Stimulated activated naive CD8-positive, alpha-beta T cell treated with anti-CD3 and anti-CD28 coated beads, Interleukin-15, Interleukin-2, amounts not matched to agents 100 U/mL and 50 U/mL, for 24 hours (primary cell): ENCODE results near the gene PINK1.
"Not testable (repeated sequence)": the region's sequence is repeated elsewhere in the genome, so short reads cannot be mapped to it uniquely, and the experiment has no call there.

Experiments
- ATAC-seq: fragments of 150-1000 bp; cut with Tn5 transposase; one replicate; pipeline ENCODE4 v1.10.0; 2021
- DNase-seq: peaks from one replicate; pipeline ENCODE4 v3.0.0; 2021

PINK1 gene

GRCh38 chr1:20633190-20634064, at the start of gene PINK1:
Gene PINK1 (plus strand): TSS chr1:20633458. CDS start chr1:20633549, 91 bp downstream.
- ATAC-seq, result peak; percentile 86
- peak; percentile 87 for DNase-seq

GRCh38 chr1:20584890-20585289, 48.4 kb upstream of the PINK1 start:
- DNase-seq, result no peak
- no peak for ATAC-seq

- ATAC-seq (no peak), DNase-seq (no peak)
These were observed 46.2 kb upstream of the PINK1 start for GRCh38 chr1:20586953-20587660.

GRCh38 chr1:20587661-20588053, 45.6 kb upstream of the PINK1 start:
- no peak for ATAC-seq
- DNase-seq, result no peak

GRCh38 chr1:20588634-20589225, 44.5 kb upstream of the PINK1 start, which contains the start of gene CDA:
Gene CDA (plus strand): TSS chr1:20589097. CDS start chr1:20589130, 33 bp downstream.
- ATAC-seq (no peak), DNase-seq (no peak)

GRCh38 chr1:20589331-20590278, 43.7 kb upstream of the PINK1 start:
- no peak for ATAC-seq
- DNase-seq, result no peak

GRCh38 chr1:20590306-20590777, 42.9 kb upstream of the PINK1 start:
- ATAC-seq (no peak), DNase-seq (no peak)

GRCh38 chr1:20593756-20594155, 39.5 kb upstream of the PINK1 start:
- DNase-seq (no peak), ATAC-seq (no peak)

- no peak for ATAC-seq
- DNase-seq, result no peak
These were observed 38.5 kb upstream of the PINK1 start for GRCh38 chr1:20594746-20595145.

- ATAC-seq, result no peak
- no peak for DNase-seq
These were observed 37.2 kb upstream of the PINK1 start for GRCh38 chr1:20596106-20596505.

GRCh38 chr1:20597650-20598049, 35.6 kb upstream of the PINK1 start:
- DNase-seq (no peak), ATAC-seq (no peak)

- ATAC-seq, result no peak
- no peak for DNase-seq
These were observed 33.1 kb upstream of the PINK1 start for GRCh38 chr1:20600156-20600555.

GRCh38 chr1:20601129-20601825, 32.0 kb upstream of the PINK1 start:
- ATAC-seq, result no peak
- DNase-seq, result no peak

GRCh38 chr1:20602851-20603450, 30.3 kb upstream of the PINK1 start:
- ATAC-seq, result no peak
- DNase-seq, result no peak

GRCh38 chr1:20603504-20604464, 29.5 kb upstream of the PINK1 start:
- DNase-seq, result no peak
- ATAC-seq, result no peak

- no peak for ATAC-seq
- DNase-seq, result no peak
These were observed 28.6 kb upstream of the PINK1 start for GRCh38 chr1:20604678-20605077.

- not testable (repeated sequence) for DNase-seq, ATAC-seq
These were observed 26.3 kb upstream of the PINK1 start for GRCh38 chr1:20606801-20607570.

GRCh38 chr1:20609541-20609940, 23.7 kb upstream of the PINK1 start:
- ATAC-seq, result no peak

GRCh38 chr1:20610970-20611369, 22.3 kb upstream of the PINK1 start:
- ATAC-seq, result no peak
- no peak for DNase-seq

More at GRCh38 chr1:20609541-20609940, 23.7 kb upstream of the PINK1 start:
- DNase-seq, result no peak
